ENCODE measurements around the gene LUZP1. TPM values are rescaled to one million over a fixed set of nuclear protein-coding genes. Genes with fewer than 3 reads are reported as not detected.

Gene LUZP1
- total and polyA plus RNA-seq, 10 of the 15 experiments (the other 5 are each of a cell fraction or from before 2014, with no cell fraction given), result 11.3 to 28.2 (median 17.3) TPM

DNA sequence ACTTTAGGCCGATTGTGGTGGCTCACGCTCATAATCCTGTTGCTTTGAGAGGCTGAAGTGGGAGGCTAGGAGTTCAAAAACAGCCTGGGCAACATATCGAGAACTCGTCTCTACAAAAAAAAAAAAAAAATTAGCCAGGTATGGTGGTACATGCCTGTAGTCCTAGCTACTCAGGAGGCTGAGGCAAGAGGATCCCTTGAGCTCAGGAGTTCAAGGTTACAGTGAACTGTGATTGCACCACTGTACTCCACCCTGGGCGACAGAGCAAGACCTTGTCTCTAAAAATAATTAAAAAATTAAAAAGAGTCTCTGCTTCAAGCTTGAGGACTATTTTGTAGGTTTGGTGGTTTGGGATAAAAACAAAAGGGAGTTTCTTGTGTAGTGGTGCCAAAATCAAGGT is 128.1 kb downstream of the LUZP1 start (continued):
- TF ChIP-seq, protein P1, sequence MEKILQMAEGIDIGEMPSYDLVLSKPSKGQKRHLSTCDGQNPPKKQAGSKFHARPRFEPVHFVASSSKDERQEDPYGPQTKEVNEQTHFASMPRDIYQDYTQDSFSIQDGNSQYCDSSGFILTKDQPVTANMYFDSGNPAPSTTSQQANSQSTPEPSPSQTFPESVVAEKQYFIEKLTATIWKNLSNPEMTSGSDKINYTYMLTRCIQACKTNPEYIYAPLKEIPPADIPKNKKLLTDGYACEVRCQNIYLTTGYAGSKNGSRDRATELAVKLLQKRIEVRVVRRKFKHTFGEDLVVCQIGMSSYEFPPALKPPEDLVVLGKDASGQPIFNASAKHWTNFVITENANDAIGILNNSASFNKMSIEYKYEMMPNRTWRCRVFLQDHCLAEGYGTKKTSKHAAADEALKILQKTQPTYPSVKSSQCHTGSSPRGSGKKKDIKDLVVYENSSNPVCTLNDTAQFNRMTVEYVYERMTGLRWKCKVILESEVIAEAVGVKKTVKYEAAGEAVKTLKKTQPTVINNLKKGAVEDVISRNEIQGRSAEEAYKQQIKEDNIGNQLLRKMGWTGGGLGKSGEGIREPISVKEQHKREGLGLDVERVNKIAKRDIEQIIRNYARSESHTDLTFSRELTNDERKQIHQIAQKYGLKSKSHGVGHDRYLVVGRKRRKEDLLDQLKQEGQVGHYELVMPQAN (conservative IDR thresholded peaks at IDR 0.05), result no peak

GRCh38 chr1:23039308-23039826 is 129.3 kb downstream of the LUZP1 start:
- no peak overlapping the region for H3K4me3 ChIP-seq
- H3K9ac ChIP-seq (ENCODE audit: control insufficient read depth, insufficient read depth, low read length), result no peak overlapping the region
- peaks cover 0 to 5% of the 10 kb centered on the region in 2 experiments; a peak in 1 of 4 replicates for H3K36me3 ChIP-seq (ENCODE audit: control insufficient read depth in 2 of 2, insufficient read depth in 2 of 2, low read length in 1 of 2)
- SMC1A ChIA-PET (ENCODE audit: uncharacterized antibody, unreplicated experiment), result no interaction called here
- H3K9me3 ChIP-seq (replicated peaks; ENCODE audit: control insufficient read depth, insufficient read depth, low read length), result no peaks in the 10 kb centered on the region
- WGBS (ENCODE audit: insufficient coverage, insufficient replicate concordance, low lambda C conversion rate, missing lambda C conversion rate), result 79% methylated on average over 7 of the region's 7 CpGs
- RAD21 ChIA-PET (ENCODE audit: unreplicated experiment), result no interaction called here
- H4K20me1 ChIP-seq (ENCODE audit: control insufficient read depth, insufficient read depth), result no peaks in the 10 kb centered on the region
- POLR2A ChIA-PET, result interaction anchor here (1.1 kb wide), 1 partner anchor 19 kb away, joined by 3 read pairs; no protein-coding TSS in a partner anchor
- no peak overlapping the region; the same call in 1 of the 2 replicates for H3K4me2 ChIP-seq (ENCODE audit: control insufficient read depth, insufficient read depth)
- DNase-seq (ENCODE audit: low read depth, low spot score), result no peak
- peaks cover 64% of the 10 kb centered on the region for H3K79me2 ChIP-seq (ENCODE audit: control insufficient read depth, insufficient read depth, low read length)
- BruUV-seq (replicated peaks), result no TSS peak
- in situ Hi-C loops (cut with MboI) (no loop called here), intact Hi-C loops (cut with micrococcal nuclease; ENCODE audit: unreplicated experiment) (no loop called here)
- no peak for FAIRE-seq
- no peak overlapping the region for H3K27ac ChIP-seq (ENCODE audit: control insufficient read depth, insufficient read depth)
- no peak overlapping the region for H2AFZ ChIP-seq (ENCODE audit: control insufficient read depth, low read depth, low read length)
- H3K27me3 ChIP-seq (replicated peaks in 1 of 2; ENCODE audit: control insufficient read depth in 2 of 2, insufficient read depth in 2 of 2, low read length in 1 of 2), result no peaks in the 10 kb centered on the region
- CTCF ChIA-PET, result interaction anchor here (1.8 kb wide), 1 partner anchor 60 kb away, joined by 6 read pairs; no protein-coding TSS in a partner anchor
- no peak for ATAC-seq
- no peak for TF ChIP-seq KDM1A (IDR thresholded peaks at IDR 0.05; ENCODE audit: borderline replicate concordance)
- no peak for TF ChIP-seq IRF4 (IDR thresholded peaks at IDR 0.05; ENCODE audit: low read depth, low read length)
- TF ChIP-seq, protein P1 (conservative IDR thresholded peaks at IDR 0.05), result no peak
- no peak for TF ChIP-seq YY1 (IDR thresholded peaks at IDR 0.05; ENCODE audit: low read depth, low read length)
- TF ChIP-seq, protein P2, sequence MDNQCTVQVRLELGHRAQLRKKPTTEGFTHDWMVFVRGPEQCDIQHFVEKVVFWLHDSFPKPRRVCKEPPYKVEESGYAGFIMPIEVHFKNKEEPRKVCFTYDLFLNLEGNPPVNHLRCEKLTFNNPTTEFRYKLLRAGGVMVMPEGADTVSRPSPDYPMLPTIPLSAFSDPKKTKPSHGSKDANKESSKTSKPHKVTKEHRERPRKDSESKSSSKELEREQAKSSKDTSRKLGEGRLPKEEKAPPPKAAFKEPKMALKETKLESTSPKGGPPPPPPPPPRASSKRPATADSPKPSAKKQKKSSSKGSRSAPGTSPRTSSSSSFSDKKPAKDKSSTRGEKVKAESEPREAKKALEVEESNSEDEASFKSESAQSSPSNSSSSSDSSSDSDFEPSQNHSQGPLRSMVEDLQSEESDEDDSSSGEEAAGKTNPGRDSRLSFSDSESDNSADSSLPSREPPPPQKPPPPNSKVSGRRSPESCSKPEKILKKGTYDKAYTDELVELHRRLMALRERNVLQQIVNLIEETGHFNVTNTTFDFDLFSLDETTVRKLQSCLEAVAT (IDR thresholded peaks at IDR 0.05), result no peak
- TF ChIP-seq ESRRA (IDR thresholded peaks at IDR 0.05; ENCODE audit: low read length), result no peak
- no peak for TF ChIP-seq PAX5 (IDR thresholded peaks at IDR 0.05; ENCODE audit: borderline replicate concordance, low read depth, low read length)
- TF ChIP-seq, protein P3, sequence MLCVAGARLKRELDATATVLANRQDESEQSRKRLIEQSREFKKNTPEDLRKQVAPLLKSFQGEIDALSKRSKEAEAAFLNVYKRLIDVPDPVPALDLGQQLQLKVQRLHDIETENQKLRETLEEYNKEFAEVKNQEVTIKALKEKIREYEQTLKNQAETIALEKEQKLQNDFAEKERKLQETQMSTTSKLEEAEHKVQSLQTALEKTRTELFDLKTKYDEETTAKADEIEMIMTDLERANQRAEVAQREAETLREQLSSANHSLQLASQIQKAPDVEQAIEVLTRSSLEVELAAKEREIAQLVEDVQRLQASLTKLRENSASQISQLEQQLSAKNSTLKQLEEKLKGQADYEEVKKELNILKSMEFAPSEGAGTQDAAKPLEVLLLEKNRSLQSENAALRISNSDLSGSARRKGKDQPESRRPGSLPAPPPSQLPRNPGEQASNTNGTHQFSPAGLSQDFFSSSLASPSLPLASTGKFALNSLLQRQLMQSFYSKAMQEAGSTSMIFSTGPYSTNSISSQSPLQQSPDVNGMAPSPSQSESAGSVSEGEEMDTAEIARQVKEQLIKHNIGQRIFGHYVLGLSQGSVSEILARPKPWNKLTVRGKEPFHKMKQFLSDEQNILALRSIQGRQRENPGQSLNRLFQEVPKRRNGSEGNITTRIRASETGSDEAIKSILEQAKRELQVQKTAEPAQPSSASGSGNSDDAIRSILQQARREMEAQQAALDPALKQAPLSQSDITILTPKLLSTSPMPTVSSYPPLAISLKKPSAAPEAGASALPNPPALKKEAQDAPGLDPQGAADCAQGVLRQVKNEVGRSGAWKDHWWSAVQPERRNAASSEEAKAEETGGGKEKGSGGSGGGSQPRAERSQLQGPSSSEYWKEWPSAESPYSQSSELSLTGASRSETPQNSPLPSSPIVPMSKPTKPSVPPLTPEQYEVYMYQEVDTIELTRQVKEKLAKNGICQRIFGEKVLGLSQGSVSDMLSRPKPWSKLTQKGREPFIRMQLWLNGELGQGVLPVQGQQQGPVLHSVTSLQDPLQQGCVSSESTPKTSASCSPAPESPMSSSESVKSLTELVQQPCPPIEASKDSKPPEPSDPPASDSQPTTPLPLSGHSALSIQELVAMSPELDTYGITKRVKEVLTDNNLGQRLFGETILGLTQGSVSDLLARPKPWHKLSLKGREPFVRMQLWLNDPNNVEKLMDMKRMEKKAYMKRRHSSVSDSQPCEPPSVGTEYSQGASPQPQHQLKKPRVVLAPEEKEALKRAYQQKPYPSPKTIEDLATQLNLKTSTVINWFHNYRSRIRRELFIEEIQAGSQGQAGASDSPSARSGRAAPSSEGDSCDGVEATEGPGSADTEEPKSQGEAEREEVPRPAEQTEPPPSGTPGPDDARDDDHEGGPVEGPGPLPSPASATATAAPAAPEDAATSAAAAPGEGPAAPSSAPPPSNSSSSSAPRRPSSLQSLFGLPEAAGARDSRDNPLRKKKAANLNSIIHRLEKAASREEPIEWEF (IDR thresholded peaks at IDR 0.05; ENCODE audit: insufficient replicate concordance, low read depth, low read length), result no peak
- TF ChIP-seq RUNX3 (IDR thresholded peaks at IDR 0.05; ENCODE audit: low read length), result no peak
- TF ChIP-seq ZSCAN29 (IDR thresholded peaks at IDR 0.05), result no peak
- H3K4me1 ChIP-seq (ENCODE audit: control insufficient read depth, insufficient read depth, low read length), result peaks cover 14% of the 10 kb centered on the region

Measured in GM12878 (cell line).